ENCODE measurements around the gene CSNK2A1. TPM values are rescaled to one million over a fixed set of nuclear protein-coding genes. Genes with fewer than 3 reads are reported as not detected.

CSNK2A1 gene
- total RNA-seq, 1 donor from 2014 or later = 122 TPM

DNA sequence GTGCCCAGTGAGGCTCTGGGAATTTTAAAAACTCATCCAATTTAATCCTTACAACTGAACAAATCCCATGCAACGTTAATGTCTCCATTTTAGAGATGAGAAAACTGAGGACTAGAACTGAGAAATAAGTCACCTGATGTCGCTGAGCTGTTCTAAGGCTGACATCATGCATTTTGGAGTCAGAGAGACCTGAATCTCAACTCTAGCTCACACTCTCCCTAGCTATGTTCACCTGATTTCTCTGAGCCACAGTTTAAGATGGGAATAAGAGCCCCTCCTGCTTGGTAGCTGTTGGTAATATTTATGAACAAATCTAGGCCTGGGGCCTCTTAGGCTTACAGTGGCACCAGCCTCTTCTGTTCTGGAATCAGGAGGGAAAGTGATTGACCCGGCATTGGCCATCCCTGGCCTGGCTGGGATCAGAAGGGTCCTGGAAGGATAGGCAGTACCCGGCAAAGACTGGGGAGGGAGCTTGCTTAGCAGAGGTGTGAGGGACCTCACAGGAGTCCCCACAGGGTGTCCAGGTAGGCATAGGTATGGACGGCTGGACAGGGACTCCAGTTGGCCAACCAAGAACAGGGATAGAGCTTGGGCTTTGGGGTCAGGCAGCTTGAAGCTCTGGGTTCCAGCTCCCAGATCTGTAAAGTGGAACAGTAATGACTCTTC is 18.8 kb upstream of the CSNK2A1 start:
- no peak for DNase-seq
- H3K9me3 ChIP-seq (replicated peaks) = no peaks in the 10 kb centered on the region
- no peak overlapping the region for H3K27ac ChIP-seq (replicated peaks)
- H3K4me3 ChIP-seq = no peak overlapping the region
- TF ChIP-seq, protein P1, sequence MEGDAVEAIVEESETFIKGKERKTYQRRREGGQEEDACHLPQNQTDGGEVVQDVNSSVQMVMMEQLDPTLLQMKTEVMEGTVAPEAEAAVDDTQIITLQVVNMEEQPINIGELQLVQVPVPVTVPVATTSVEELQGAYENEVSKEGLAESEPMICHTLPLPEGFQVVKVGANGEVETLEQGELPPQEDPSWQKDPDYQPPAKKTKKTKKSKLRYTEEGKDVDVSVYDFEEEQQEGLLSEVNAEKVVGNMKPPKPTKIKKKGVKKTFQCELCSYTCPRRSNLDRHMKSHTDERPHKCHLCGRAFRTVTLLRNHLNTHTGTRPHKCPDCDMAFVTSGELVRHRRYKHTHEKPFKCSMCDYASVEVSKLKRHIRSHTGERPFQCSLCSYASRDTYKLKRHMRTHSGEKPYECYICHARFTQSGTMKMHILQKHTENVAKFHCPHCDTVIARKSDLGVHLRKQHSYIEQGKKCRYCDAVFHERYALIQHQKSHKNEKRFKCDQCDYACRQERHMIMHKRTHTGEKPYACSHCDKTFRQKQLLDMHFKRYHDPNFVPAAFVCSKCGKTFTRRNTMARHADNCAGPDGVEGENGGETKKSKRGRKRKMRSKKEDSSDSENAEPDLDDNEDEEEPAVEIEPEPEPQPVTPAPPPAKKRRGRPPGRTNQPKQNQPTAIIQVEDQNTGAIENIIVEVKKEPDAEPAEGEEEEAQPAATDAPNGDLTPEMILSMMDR (IDR thresholded peaks at IDR 0.05; ENCODE audit: borderline replicate concordance) = no peak
- intact Hi-C loops (cut with micrococcal nuclease) = loop anchor here (5.0 kb wide), 2 partner anchors 50 to 175 kb away; partner anchors contain the start of gene TCF15
- H3K4me1 ChIP-seq = peaks cover 32% of the 10 kb centered on the region
- H3K27me3 ChIP-seq (ENCODE audit: low read depth) = no peaks in the 10 kb centered on the region
- H3K36me3 ChIP-seq = no peaks in the 10 kb centered on the region

DNA sequence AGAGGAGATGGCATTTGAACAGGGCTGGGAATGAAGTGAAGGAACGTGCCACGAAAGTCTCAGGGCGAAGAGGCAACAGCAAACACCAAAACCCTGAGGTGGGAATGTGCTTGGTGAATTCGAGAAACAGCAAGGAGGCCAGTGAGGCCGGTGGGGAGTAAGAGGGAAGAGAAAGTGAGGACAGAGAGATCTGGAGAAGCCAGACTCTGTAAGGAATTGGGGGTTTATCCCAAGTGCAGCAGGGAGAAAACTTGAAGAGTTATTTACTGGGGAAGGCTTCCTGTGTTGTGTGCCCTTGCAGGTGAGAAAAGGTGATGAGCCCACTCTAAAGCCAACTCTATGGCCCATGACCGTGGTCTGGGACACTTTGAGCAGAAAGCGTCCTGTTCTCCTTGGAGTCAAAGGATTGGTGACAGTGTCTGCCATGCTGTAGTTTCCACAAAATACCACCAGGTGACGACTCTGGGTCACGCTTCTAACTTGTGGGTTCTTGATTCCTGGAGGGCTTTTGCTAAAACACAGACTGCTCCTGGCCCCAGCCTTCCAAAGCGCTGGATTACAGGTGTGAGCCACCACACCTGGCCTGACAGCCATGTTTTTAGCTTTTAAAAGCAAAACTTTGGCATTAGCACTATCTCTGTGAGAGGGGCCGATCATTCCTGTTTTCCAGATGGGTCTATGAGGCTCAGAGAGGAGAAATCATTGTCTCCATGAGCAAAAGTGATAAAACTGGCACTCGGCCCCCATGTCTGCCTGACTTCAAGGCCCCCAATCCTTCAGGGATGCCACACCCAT is 18.0 kb upstream of the CSNK2A1 start:
- H3K4me1 ChIP-seq = peaks cover 28% of the 10 kb centered on the region
- TF ChIP-seq, protein P1 (IDR thresholded peaks at IDR 0.05; ENCODE audit: borderline replicate concordance) = peak; percentile 100
- peak; percentile 56 for DNase-seq
- H3K4me3 ChIP-seq = no peak overlapping the region
- no peaks in the 10 kb centered on the region for H3K36me3 ChIP-seq
- no peaks in the 10 kb centered on the region for H3K27me3 ChIP-seq (ENCODE audit: low read depth)
- H3K9me3 ChIP-seq (replicated peaks) = no peaks in the 10 kb centered on the region
- intact Hi-C loops (cut with micrococcal nuclease) = loop anchor here (2.0 to 5.0 kb wide), 3 partner anchors 51 to 176 kb away; partner anchors contain the start of gene TCF15
- no peak overlapping the region for H3K27ac ChIP-seq (replicated peaks)

DNA sequence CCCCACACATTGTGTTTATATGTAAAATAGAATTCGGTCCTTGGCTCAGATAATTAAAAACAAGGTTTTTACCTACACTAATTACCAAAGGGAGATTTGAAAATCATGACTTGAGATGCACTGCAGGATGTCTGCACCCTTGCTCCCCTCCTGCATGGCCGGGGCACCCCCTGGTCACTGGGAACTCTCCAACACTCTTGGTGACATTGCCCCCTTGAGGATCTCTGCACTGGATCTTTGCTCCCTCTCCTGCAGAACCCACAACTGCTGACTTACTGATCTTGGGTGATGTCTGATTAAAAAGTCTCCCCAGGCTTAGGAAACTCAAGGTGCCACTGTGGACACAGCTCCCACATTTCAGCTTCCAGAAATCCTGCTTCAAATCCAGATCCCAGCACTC is 17.1 kb upstream of the CSNK2A1 start:
- H3K9me3 ChIP-seq (replicated peaks) = no peaks in the 10 kb centered on the region
- TF ChIP-seq, protein P1 (IDR thresholded peaks at IDR 0.05; ENCODE audit: borderline replicate concordance) = no peak
- H3K27ac ChIP-seq (replicated peaks) = no peak overlapping the region
- DNase-seq = no peak
- H3K4me3 ChIP-seq = no peak overlapping the region
- H3K36me3 ChIP-seq = no peaks in the 10 kb centered on the region
- intact Hi-C loops (cut with micrococcal nuclease) = loop anchor here (2.0 to 5.0 kb wide), 3 partner anchors 52 to 177 kb away; partner anchors contain the start of gene TCF15
- H3K27me3 ChIP-seq (ENCODE audit: low read depth) = no peaks in the 10 kb centered on the region
- H3K4me1 ChIP-seq = peaks cover 32% of the 10 kb centered on the region

DNA sequence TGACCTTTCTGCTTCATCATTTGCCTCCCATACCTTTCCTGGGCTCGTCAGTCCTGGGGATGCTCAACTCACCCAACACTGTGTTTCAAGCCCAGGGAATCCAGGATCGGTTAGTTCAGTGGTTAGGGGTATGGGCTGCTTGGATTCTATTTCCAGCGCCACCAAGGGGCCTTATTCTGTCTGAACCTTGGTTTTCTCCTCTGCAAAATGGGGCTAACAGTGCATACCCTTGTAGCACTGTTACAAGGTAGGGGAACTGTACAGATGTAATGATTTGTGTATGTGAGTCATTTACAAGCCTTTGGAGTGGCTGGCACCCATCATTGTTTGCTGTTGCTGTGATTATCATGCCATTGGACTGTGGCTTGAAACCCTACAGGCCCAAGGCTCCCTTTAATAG is 14.5 kb upstream of the CSNK2A1 start:
- Histone ChIP-seq H3K9me3 (replicated peaks) (no peaks in the 10 kb centered on the region), H3K36me3 (no peaks in the 10 kb centered on the region), H3K4me1 (peaks cover 35% of the 10 kb centered on the region), H3K27ac (replicated peaks) (no peak overlapping the region), H3K27me3 (ENCODE audit: low read depth) (peaks cover 4% of the 10 kb centered on the region), H3K4me3 (no peak overlapping the region)
- intact Hi-C loops (cut with micrococcal nuclease) = no loop called here
- TF ChIP-seq, protein P1 (IDR thresholded peaks at IDR 0.05; ENCODE audit: borderline replicate concordance) = no peak
- DNase-seq = no peak

DNA sequence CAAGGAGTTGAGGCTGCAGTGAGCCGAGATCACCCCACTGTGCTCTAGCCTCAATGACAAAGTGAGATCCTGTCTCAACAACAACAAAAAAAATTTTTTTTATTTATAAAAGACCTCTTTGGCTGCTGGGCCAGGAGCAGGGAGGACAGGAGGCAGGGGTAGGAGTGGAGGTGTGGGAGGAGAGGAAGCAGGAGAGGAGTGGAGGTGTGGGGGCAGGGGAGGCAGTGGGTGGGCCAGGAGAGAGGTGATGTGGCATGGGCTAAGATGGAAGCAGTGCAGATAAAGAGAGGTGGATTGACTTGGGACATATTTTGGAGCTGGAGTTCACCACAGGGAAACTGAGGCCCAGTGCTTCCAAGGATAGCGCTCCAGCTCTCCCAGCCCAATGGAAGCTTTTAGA is 13.4 kb upstream of the CSNK2A1 start:
- Histone ChIP-seq H3K36me3 (no peaks in the 10 kb centered on the region), H3K4me3 (no peak overlapping the region), H3K9me3 (replicated peaks) (no peaks in the 10 kb centered on the region), H3K27me3 (ENCODE audit: low read depth) (peaks cover 8% of the 10 kb centered on the region), H3K27ac (replicated peaks) (no peak overlapping the region), H3K4me1 (peaks cover 23% of the 10 kb centered on the region)
- no peak for DNase-seq
- intact Hi-C loops (cut with micrococcal nuclease) = no loop called here
- TF ChIP-seq, protein P1 (IDR thresholded peaks at IDR 0.05; ENCODE audit: borderline replicate concordance) = no peak
